Mesenchymal stem cell (in vitro differentiated cells and primary cell): ENCODE results near the gene RFC3.

Source experiments
- DNase-seq: peaks from one replicate; pipeline ENCODE4 v3.0.0-alpha.2; 2013
- H2AFZ ChIP-seq: one replicate; pipeline ENCODE4 v1.6.1; 2013; ENCODE audit warnings: low read depth, mild to moderate bottlenecking, control low read depth, inconsistent platforms, low read length, moderate library complexity
- H2AK5ac ChIP-seq: 2 replicates; pipeline ENCODE4 v1.6.1; 2013; ENCODE audit warnings: low read length, moderate library complexity, mild to moderate bottlenecking, inconsistent platforms; ENCODE audit not compliant: severe bottlenecking
- H2BK120ac ChIP-seq: one replicate; pipeline ENCODE4 v1.6.1; 2013; ENCODE audit warnings: low read depth, mild to moderate bottlenecking, inconsistent platforms, low read length, moderate library complexity
- H2BK12ac ChIP-seq, 2 experiments: one replicate each; pipeline ENCODE4 v1.6.1; 2013; ENCODE audit warnings: inconsistent platforms in 2 of 2, low read length in 2 of 2, mild to moderate bottlenecking in 2 of 2, moderate library complexity in 2 of 2, control low read depth in 1 of 2
- H2BK15ac ChIP-seq: one replicate; pipeline ENCODE4 v1.6.1; 2013; ENCODE audit warnings: mild to moderate bottlenecking, low read depth, inconsistent platforms; ENCODE audit not compliant: poor library complexity, severe bottlenecking
- H2BK5ac ChIP-seq: 2 replicates; pipeline ENCODE4 v1.6.1; 2013; ENCODE audit warnings: low read depth, mild to moderate bottlenecking, low read length, control low read depth, inconsistent platforms; ENCODE audit not compliant: poor library complexity, severe bottlenecking
- H3K14ac ChIP-seq, 2 experiments: one replicate each; pipeline ENCODE4 v1.6.1; 2013; ENCODE audit warnings: inconsistent platforms in 2 of 2, low read length in 2 of 2, control low read depth in 1 of 2, mild to moderate bottlenecking in 1 of 2, moderate library complexity in 1 of 2
- H3K18ac ChIP-seq, 2 experiments: one replicate each; pipeline ENCODE4 v1.6.1; 2013; ENCODE audit warnings: inconsistent platforms in 2 of 2, low read length in 2 of 2, control low read depth in 1 of 2, low read depth in 1 of 2, mild to moderate bottlenecking in 1 of 2
- H3K23ac ChIP-seq, 2 experiments: one replicate each; pipeline ENCODE4 v1.6.1; 2013; ENCODE audit warnings: inconsistent platforms in 2 of 2, low read length in 2 of 2, mild to moderate bottlenecking in 2 of 2, moderate library complexity in 2 of 2, control low read depth in 1 of 2
- H3K27ac ChIP-seq: 2 replicates; pipeline ENCODE4 v1.5.1; 2013; ENCODE audit warnings: mild to moderate bottlenecking, moderate library complexity, low read length, control low read depth, inconsistent platforms; ENCODE audit not compliant: poor library complexity, severe bottlenecking
- H3K27me3 ChIP-seq, 2 experiments: 2 replicates each; pipeline versions ENCODE4 v1.6.1 to v1.7.0; 2013; ENCODE audit warnings: low read length in 2 of 2, mild to moderate bottlenecking in 2 of 2, moderate library complexity in 2 of 2, control low read depth in 1 of 2, inconsistent platforms in 1 of 2; ENCODE audit not compliant: control insufficient read depth in 1 of 2, insufficient read depth in 1 of 2
- H3K36me3 ChIP-seq, 2 experiments: 2 replicates each; pipeline versions ENCODE4 v1.6.1 to v1.7.0; 2013; ENCODE audit warnings: low read length in 2 of 2, control low read depth in 1 of 2, inconsistent platforms in 1 of 2, low read depth in 1 of 2, mild to moderate bottlenecking in 1 of 2; ENCODE audit not compliant: insufficient read depth in 2 of 2, control insufficient read depth in 1 of 2
- H3K4ac ChIP-seq, 2 experiments: one replicate each; pipeline ENCODE4 v1.6.1; 2013; ENCODE audit warnings: inconsistent platforms in 2 of 2, low read length in 2 of 2, mild to moderate bottlenecking in 2 of 2, moderate library complexity in 2 of 2, control low read depth in 1 of 2, low read depth in 1 of 2
- H3K4me1 ChIP-seq: 2 replicates; pipeline ENCODE4 v1.6.1; 2013; ENCODE audit warnings: low read depth, low read length, control low read depth; ENCODE audit not compliant: control insufficient read depth, insufficient read depth
- H3K4me2 ChIP-seq: 2 replicates; pipeline ENCODE4 v1.6.1; 2013; ENCODE audit warnings: low read length, mild to moderate bottlenecking, inconsistent platforms; ENCODE audit not compliant: poor library complexity, severe bottlenecking
- H3K4me3 ChIP-seq, 2 experiments: 2 replicates each; pipeline versions ENCODE4 v1.5.1 to v1.7.0; 2013; ENCODE audit warnings: low read length in 2 of 2, mild to moderate bottlenecking in 2 of 2, control low read depth in 1 of 2, low read depth in 1 of 2; ENCODE audit not compliant: insufficient read depth in 1 of 2
- H3K79me1 ChIP-seq: replicated peaks from 2 replicates; pipeline ENCODE4 v1.6.1; 2013; ENCODE audit warnings: mild to moderate bottlenecking, control low read depth, low read length, inconsistent platforms; ENCODE audit not compliant: poor library complexity, severe bottlenecking
- H3K9ac ChIP-seq: 2 replicates; pipeline ENCODE4 v1.7.0; 2013; ENCODE audit warnings: mild to moderate bottlenecking, low read length, moderate library complexity
- H3K9me3 ChIP-seq: 2 replicates; pipeline ENCODE4 v1.7.0; 2013; ENCODE audit warnings: mild to moderate bottlenecking, low read length; ENCODE audit not compliant: control insufficient read depth
- H4K8ac ChIP-seq: one replicate; pipeline ENCODE4 v1.6.1; 2013; ENCODE audit warnings: inconsistent platforms, mild to moderate bottlenecking, low read length, moderate library complexity
- H4K91ac ChIP-seq: one replicate; pipeline ENCODE4 v1.6.1; 2013; ENCODE audit warnings: mild to moderate bottlenecking, low read length, inconsistent platforms
- WGBS: methylation state at CpG from one replicate; pipeline ENCODE4 v1.1.7; 2013; ENCODE audit warnings: mixed read lengths; 5-methylcytosine and 5-hydroxymethylcytosine counted together

The RFC3 gene

GRCh38 chr13:33874871-33875270 is 56.9 kb downstream of the RFC3 start:
- Histone ChIP-seq H3K4me2 (no peak overlapping the region), H3K79me1 (no peaks in the 10 kb centered on the region), H2BK15ac (no peak overlapping the region), H3K18ac (no peak overlapping the region), H3K4ac (no peak overlapping the region), H3K27ac (no peak overlapping the region), H3K14ac (no peak overlapping the region), H3K9ac (no peak overlapping the region), H3K4me1 (peaks cover 1% of the 10 kb centered on the region), H2BK5ac (no peak overlapping the region), H2BK120ac (no peak overlapping the region), H2AK5ac (no peak overlapping the region), H4K91ac (no peak overlapping the region), H3K23ac (no peak overlapping the region), H3K27me3 (no peaks in the 10 kb centered on the region), H3K4me3 (no peak overlapping the region), H2AFZ (no peak overlapping the region), H3K9me3 (no peaks in the 10 kb centered on the region), H2BK12ac (no peak overlapping the region), H3K36me3 (no peaks in the 10 kb centered on the region), H4K8ac (no peak overlapping the region)
- 90% methylated on average over 5 of the region's 5 CpGs for WGBS
- no peak for DNase-seq

GRCh38 chr13:33875618-33876401 is 57.9 kb downstream of the RFC3 start:
- Histone ChIP-seq H3K9me3 (no peaks in the 10 kb centered on the region), H3K27me3 (no peaks in the 10 kb centered on the region), H2BK15ac (no peak overlapping the region), H3K14ac (no peak overlapping the region), H2BK5ac (no peak overlapping the region), H3K9ac (no peak overlapping the region), H3K4me1 (no peaks in the 10 kb centered on the region), H3K27ac (no peak overlapping the region), H3K4me3 (no peak overlapping the region), H2AFZ (no peak overlapping the region), H4K8ac (no peak overlapping the region), H3K18ac (no peak overlapping the region), H3K36me3 (no peaks in the 10 kb centered on the region), H2BK12ac (no peak overlapping the region), H3K79me1 (no peaks in the 10 kb centered on the region), H3K4me2 (no peak overlapping the region), H2AK5ac (no peak overlapping the region), H3K4ac (no peak overlapping the region), H3K23ac (no peak overlapping the region), H2BK120ac (no peak overlapping the region), H4K91ac (no peak overlapping the region)
- DNase-seq, result no peak
- WGBS, result 92% methylated on average over 8 of the region's 10 CpGs

- no peaks in the 10 kb centered on the region for H3K9me3 ChIP-seq
- no peaks in the 10 kb centered on the region for H3K36me3 ChIP-seq
- H2BK12ac ChIP-seq, result no peak overlapping the region
- H4K8ac ChIP-seq, result no peak overlapping the region
- no peak overlapping the region for H3K4me3 ChIP-seq
- H3K23ac ChIP-seq, result no peak overlapping the region
- H3K18ac ChIP-seq, result no peak overlapping the region
- no peak overlapping the region for H3K27ac ChIP-seq
- H2BK15ac ChIP-seq, result no peak overlapping the region
- H3K4ac ChIP-seq, result no peak overlapping the region
- no peak overlapping the region for H3K14ac ChIP-seq
- no peak overlapping the region for H2BK120ac ChIP-seq
- no peak for DNase-seq
- WGBS, result 85% methylated on average over 3 of the region's 5 CpGs
- H3K9ac ChIP-seq, result no peak overlapping the region
- no peak overlapping the region for H3K4me2 ChIP-seq
- H2AK5ac ChIP-seq, result no peak overlapping the region
- no peaks in the 10 kb centered on the region for H3K27me3 ChIP-seq
- no peak overlapping the region for H2BK5ac ChIP-seq
- H2AFZ ChIP-seq, result no peak overlapping the region
- no peak overlapping the region for H4K91ac ChIP-seq
- H3K79me1 ChIP-seq, result no peaks in the 10 kb centered on the region
- H3K4me1 ChIP-seq, result no peaks in the 10 kb centered on the region
These were observed 58.9 kb downstream of the RFC3 start for GRCh38 chr13:33876716-33877394.

- no peak overlapping the region for H3K18ac ChIP-seq
- no peak overlapping the region for H3K4ac ChIP-seq
- H3K27me3 ChIP-seq, result no peaks in the 10 kb centered on the region
- no peak overlapping the region for H4K91ac ChIP-seq
- no peak overlapping the region for H3K14ac ChIP-seq
- H3K4me2 ChIP-seq, result no peak overlapping the region
- no peak overlapping the region for H3K27ac ChIP-seq
- no peak overlapping the region for H2AFZ ChIP-seq
- no peak overlapping the region for H3K23ac ChIP-seq
- H3K4me3 ChIP-seq, result no peak overlapping the region
- no peak overlapping the region for H2BK12ac ChIP-seq
- H3K9ac ChIP-seq, result no peak overlapping the region
- DNase-seq, result no peak
- no peaks in the 10 kb centered on the region for H3K79me1 ChIP-seq
- no peak overlapping the region for H2BK15ac ChIP-seq
- no peaks in the 10 kb centered on the region for H3K36me3 ChIP-seq
- no peak overlapping the region for H2BK120ac ChIP-seq
- WGBS, result 77% methylated on average over 2 of the region's 2 CpGs
- H2BK5ac ChIP-seq, result no peak overlapping the region
- no peak overlapping the region for H4K8ac ChIP-seq
- no peaks in the 10 kb centered on the region for H3K9me3 ChIP-seq
- H2AK5ac ChIP-seq, result no peak overlapping the region
- H3K4me1 ChIP-seq, result no peaks in the 10 kb centered on the region
These were observed 61.2 kb downstream of the RFC3 start for GRCh38 chr13:33879118-33879517.
